IPS DF 4.7 (cell line): ENCODE measurements around the gene UBR4.
"Not testable (repeated sequence)": the region's sequence is repeated elsewhere in the genome, so short reads cannot be mapped to it uniquely, and the experiment has no call there.

ENCODE experiments used
- DNase-seq: peaks from one replicate; pipeline ENCODE4 v3.0.0-alpha.2; 2013; ENCODE audit warnings: low spot score; ENCODE audit errors: extremely low read depth

Gene UBR4

GRCh38 chr1:19209990-19210771 is at the start of gene UBR4:
Gene UBR4 (minus strand): TSS chr1:19210266. CDS start chr1:19210248, 18 bp downstream.
- peak; percentile 74 for DNase-seq

GRCh38 chr1:19258353-19258752 is 48.3 kb upstream of the UBR4 start:
- DNase-seq: no peak

- no peak for DNase-seq
Observed at GRCh38 chr1:19257178-19257914, 47.3 kb upstream of the UBR4 start.

GRCh38 chr1:19256301-19256700 is 46.2 kb upstream of the UBR4 start:
- not testable (repeated sequence) for DNase-seq

- no peak for DNase-seq
Observed at GRCh38 chr1:19255288-19255687, 45.2 kb upstream of the UBR4 start.

- DNase-seq: no peak
Observed at GRCh38 chr1:19254416-19254815, 44.4 kb upstream of the UBR4 start.

- peak; percentile 60 for DNase-seq
Observed at GRCh38 chr1:19251305-19252196, 41.5 kb upstream of the UBR4 start, which contains the start of the genes EMC1 and MRTO4. Gene EMC1 (minus strand): TSS chr1:19251524. CDS start chr1:19251509, 15 bp downstream. Gene MRTO4 (plus strand): TSS chr1:19251805. CDS start chr1:19251836, 31 bp downstream.

GRCh38 chr1:19250629-19251304 is 40.7 kb upstream of the UBR4 start:
- no peak for DNase-seq

GRCh38 chr1:19240673-19241538 is 30.8 kb upstream of the UBR4 start:
- no peak for DNase-seq

GRCh38 chr1:19239876-19240275 is 29.8 kb upstream of the UBR4 start:
- DNase-seq: no peak

GRCh38 chr1:19234224-19234623 is 24.2 kb upstream of the UBR4 start:
- DNase-seq: no peak

- DNase-seq: no peak
Observed at GRCh38 chr1:19232524-19232846, 22.4 kb upstream of the UBR4 start.

- DNase-seq: not testable (repeated sequence)
Observed at GRCh38 chr1:19231736-19232523, 21.9 kb upstream of the UBR4 start.

- DNase-seq: no peak
Observed at GRCh38 chr1:19229828-19230325, 19.8 kb upstream of the UBR4 start.

- DNase-seq: no peak
Observed at GRCh38 chr1:19229229-19229628, 19.2 kb upstream of the UBR4 start.

- no peak for DNase-seq
Observed at GRCh38 chr1:19222979-19223824, 13.1 kb upstream of the UBR4 start.

- no peak for DNase-seq
Observed at GRCh38 chr1:19222573-19222972, 12.5 kb upstream of the UBR4 start.

- DNase-seq: no peak
Observed at GRCh38 chr1:19220991-19221390, 10.9 kb upstream of the UBR4 start.
